Left lung (tissue), 10 donors: ENCODE results near the gene PDE3B. TPM values are rescaled to one million over a fixed set of nuclear protein-coding genes. Genes with fewer than 3 reads are reported as not detected.
A peak's percentile ranks its signal among the peaks of the same experiment; 100 is the strongest.

Experiments
- ATAC-seq: fragments of 200-7000 bp; cut with Tn5 transposase; one replicate; pipeline ENCODE4 v1.9.1; 2020; ENCODE audit warnings: moderate library complexity
- DNase-seq, 4 donors: peaks; one replicate each; pipeline ENCODE4 v3.0.0-alpha.2; 2013 to 2020
- H3K27ac ChIP-seq, 2 donors: fragments of 200-600 bp; sonication (generic) in 1 of 2; one replicate each; pipeline versions ENCODE4 v1.5.0 to v1.8.0; 2020 to 2021
- H3K27me3 ChIP-seq, 2 donors: fragments of 200-600 bp; sonication (generic) in 1 of 2; one replicate each; pipeline versions ENCODE4 v1.5.0 to v1.8.0; 2020 to 2021
- H3K36me3 ChIP-seq, 2 donors: fragments of 200-600 bp; sonication (generic) in 1 of 2; one replicate each; pipeline versions ENCODE4 v1.5.0 to v1.8.0; 2020 to 2021
- H3K4me1 ChIP-seq, 2 donors: fragments of 200-600 bp; one replicate each; pipeline ENCODE4 v1.8.0; 2021
- H3K4me3 ChIP-seq, 2 donors: fragments of 200-600 bp; sonication (generic) in 1 of 2; one replicate each; pipeline versions ENCODE4 v1.5.0 to v1.8.0; 2020 to 2021; ENCODE audit warnings: mild to moderate bottlenecking in 1 of 2
- H3K9me3 ChIP-seq, 2 donors: fragments of 200-600 bp; sonication (generic) in 1 of 2; one replicate each; pipeline versions ENCODE4 v1.5.0 to v1.8.0; 2020 to 2021
- intact Hi-C, 2 donors: fragments of 100-400 bp; cut with DNase I; formaldehyde crosslinking; loops; one replicate each; pipeline versions ENCODE4 v1.11.2 to v1.14.2; 2022
- polyA plus RNA-seq, 6 donors: library from polyadenylated mRNA; unstranded; fragments of 120-200 nt; gene quantifications; one replicate each; pipeline ENCODE4 v1.2.1, GENCODE V29; 2013; ENCODE audit not compliant: insufficient read length in 6 of 6
- total RNA-seq, 2 donors: library from RNA; stranded (reverse); fragmentation: NEBNext Ultra II Directional; extraction: Animal tissue kit (Norgen Biotek cat#: 25700); gene quantifications; one replicate each; pipeline ENCODE4 v1.2.1, GENCODE V29; 2021
- TF ChIP-seq, protein P1 (sequence below), 2 donors: fragments of 200-600 bp; sonication (generic) in 1 of 2; IDR thresholded peaks; one replicate each; pipeline versions ENCODE4 v1.5.0 to v1.8.0; 2021; ENCODE audit warnings: antibody characterized with exemption in 2 of 2
- donor health status: DM: no; HTN: yes; CAD: no.
- donor health status: DM: no; HTN: no; CAD: no.

Gene PDE3B
- total and polyA plus RNA-seq, 8 donors: 17.0 to 36.2 (median 30.9) TPM

- no peak for DNase-seq
- no peaks in the 10 kb centered on the region for H3K9me3 ChIP-seq
- no peaks in the 10 kb centered on the region for H3K27me3 ChIP-seq
- TF ChIP-seq, protein P1, sequence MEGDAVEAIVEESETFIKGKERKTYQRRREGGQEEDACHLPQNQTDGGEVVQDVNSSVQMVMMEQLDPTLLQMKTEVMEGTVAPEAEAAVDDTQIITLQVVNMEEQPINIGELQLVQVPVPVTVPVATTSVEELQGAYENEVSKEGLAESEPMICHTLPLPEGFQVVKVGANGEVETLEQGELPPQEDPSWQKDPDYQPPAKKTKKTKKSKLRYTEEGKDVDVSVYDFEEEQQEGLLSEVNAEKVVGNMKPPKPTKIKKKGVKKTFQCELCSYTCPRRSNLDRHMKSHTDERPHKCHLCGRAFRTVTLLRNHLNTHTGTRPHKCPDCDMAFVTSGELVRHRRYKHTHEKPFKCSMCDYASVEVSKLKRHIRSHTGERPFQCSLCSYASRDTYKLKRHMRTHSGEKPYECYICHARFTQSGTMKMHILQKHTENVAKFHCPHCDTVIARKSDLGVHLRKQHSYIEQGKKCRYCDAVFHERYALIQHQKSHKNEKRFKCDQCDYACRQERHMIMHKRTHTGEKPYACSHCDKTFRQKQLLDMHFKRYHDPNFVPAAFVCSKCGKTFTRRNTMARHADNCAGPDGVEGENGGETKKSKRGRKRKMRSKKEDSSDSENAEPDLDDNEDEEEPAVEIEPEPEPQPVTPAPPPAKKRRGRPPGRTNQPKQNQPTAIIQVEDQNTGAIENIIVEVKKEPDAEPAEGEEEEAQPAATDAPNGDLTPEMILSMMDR (IDR thresholded peaks at IDR 0.05): no peak
- H3K4me3 ChIP-seq: no peak overlapping the region
- intact Hi-C loops: no loop called here
- no peaks in the 10 kb centered on the region for H3K36me3 ChIP-seq
- peak; percentile 54 for ATAC-seq
- H3K4me1 ChIP-seq: peaks cover 0 to 15% of the 10 kb centered on the region in 2 donors
- H3K27ac ChIP-seq: peak overlapping the region in 1 of 2 donors; percentile 69
These were observed 30.9 kb upstream of the PDE3B start for GRCh38 chr11:14612694-14613093.

DNA sequence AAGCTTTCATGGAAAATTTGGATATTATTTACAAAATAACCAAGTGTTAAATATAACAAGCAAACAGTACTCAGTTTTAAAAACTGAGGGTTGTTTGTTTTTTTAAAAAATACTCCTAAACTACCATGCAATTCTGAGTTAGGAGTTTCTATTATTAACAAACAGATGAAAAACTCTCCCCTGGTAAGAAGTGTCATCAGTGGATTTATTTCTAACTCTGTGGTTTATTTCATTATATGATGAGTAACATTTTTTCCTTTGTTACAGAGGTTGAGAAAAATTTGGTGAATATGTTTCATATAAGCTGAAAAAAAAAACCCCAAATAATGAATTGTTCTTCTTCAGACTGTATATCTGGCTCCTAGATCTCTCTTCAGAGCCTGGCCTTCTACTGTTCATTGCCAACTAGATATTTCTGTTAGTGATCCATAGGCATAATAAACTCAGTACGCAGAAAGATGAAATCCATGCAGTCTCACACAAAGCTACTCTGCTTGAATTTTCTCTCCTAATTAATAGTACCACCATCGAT, 29.4 kb upstream of the PDE3B start:
- TF ChIP-seq, protein P1 (IDR thresholded peaks at IDR 0.05): no peak
- H3K4me1 ChIP-seq: peaks cover 0 to 22% of the 10 kb centered on the region in 2 donors
- H3K9me3 ChIP-seq: no peaks in the 10 kb centered on the region
- no peak for ATAC-seq
- DNase-seq: no peak
- no peaks in the 10 kb centered on the region for H3K27me3 ChIP-seq
- intact Hi-C loops: no loop called here
- H3K27ac ChIP-seq: no peak overlapping the region
- no peak overlapping the region for H3K4me3 ChIP-seq
- H3K36me3 ChIP-seq: no peaks in the 10 kb centered on the region

DNA sequence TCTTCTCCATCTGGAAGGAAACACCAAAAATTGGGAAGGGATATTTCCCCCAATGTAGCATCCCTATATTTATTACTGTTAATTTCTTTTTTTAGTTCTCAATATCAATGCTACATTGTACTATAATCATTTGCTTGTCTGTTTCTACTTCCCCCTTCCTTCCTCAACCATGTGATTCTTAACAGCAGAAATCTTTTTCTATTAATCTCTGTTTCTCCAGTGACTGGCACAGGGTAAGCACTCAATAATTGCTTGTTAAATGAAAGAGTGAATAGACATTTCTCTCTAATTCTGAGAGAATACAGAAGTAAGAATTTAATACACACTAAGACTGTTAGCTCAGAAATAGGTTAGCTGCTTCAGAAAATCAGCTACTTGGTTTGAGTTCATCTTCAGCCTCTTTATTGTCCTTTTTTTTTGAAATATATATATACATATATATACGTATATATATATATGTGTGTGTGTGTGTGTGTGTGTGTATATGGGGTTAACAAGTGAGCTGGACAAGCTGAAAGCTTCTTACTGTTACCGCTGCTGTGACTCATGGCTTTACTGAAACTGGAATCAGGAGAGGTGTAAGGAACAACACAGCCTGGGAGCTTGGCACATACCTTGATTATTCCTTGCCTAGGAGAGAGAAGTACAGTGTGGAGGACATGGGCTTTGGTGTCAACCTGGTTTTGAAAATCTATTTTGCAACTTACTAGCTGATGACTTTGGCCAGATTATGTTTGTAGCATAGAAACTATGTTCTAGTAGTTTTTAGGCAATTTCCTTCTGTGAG, 26.2 kb upstream of the PDE3B start:
- no peak for ATAC-seq
- Histone ChIP-seq H3K36me3 (no peaks in the 10 kb centered on the region), H3K9me3 (no peaks in the 10 kb centered on the region), H3K27ac (no peak overlapping the region), H3K27me3 (no peaks in the 10 kb centered on the region), H3K4me3 (no peak overlapping the region), H3K4me1 (peaks cover 0 to 14% of the 10 kb centered on the region in 2 donors)
- TF ChIP-seq, protein P1 (IDR thresholded peaks at IDR 0.05): no peak
- intact Hi-C loops: no loop called here
- no peak for DNase-seq

DNA sequence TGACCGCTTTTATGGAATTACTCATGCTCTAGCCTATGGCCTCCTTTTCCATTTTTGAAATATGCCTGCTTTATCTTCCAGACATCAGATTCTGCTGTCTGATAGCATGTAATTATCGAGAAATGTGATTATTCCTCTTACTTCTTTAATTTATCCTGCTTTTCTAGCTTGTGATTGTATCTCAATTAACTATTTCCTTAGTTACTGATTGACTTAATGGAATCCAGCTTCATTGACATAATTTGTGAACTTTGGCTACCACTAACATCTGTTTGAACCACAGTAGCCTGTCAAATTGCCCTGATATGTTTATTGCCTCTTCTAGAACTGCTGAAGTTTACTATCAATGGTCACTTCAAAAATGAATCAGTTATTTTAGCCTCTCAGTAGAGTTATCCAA, 25.5 kb upstream of the PDE3B start:
- intact Hi-C loops: no loop called here
- TF ChIP-seq, protein P1 (IDR thresholded peaks at IDR 0.05): no peak
- ATAC-seq (no peak), DNase-seq (no peak)
- no peak overlapping the region for H3K27ac ChIP-seq
- H3K9me3 ChIP-seq: no peaks in the 10 kb centered on the region
- no peaks in the 10 kb centered on the region for H3K36me3 ChIP-seq
- H3K4me1 ChIP-seq: peaks cover 0 to 11% of the 10 kb centered on the region in 2 donors
- H3K4me3 ChIP-seq: no peak overlapping the region
- no peaks in the 10 kb centered on the region for H3K27me3 ChIP-seq
